Left hindlimb (tissue), 1 donor: ENCODE data around the gene GLG1.
"Not testable (repeated sequence)": the region's sequence is repeated elsewhere in the genome, so short reads cannot be mapped to it uniquely, and the experiment has no call there.

ENCODE experiments used
- DNase-seq: peaks from one replicate; pipeline ENCODE4 v3.0.0-alpha.2; 2018

GLG1 gene

DNA sequence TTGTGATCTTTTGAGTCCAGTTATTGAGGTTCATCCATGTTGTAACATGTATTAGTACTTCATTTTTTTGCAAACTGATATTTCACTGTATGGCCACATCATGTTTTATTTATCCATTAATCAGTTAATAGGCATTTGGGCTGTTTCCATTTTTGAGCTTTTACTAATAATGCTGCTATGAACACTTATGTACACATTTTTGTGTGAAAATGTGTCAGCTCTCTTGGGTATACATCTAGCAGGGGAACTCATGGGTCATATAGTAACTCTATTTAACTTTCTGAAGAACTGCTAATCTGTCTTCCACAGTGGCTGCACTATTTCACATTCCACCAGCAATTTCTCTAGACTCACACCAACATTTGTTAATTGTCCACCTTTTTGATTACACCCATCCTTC is 82.0 kb downstream of the GLG1 start:
- no peak for DNase-seq

DNA sequence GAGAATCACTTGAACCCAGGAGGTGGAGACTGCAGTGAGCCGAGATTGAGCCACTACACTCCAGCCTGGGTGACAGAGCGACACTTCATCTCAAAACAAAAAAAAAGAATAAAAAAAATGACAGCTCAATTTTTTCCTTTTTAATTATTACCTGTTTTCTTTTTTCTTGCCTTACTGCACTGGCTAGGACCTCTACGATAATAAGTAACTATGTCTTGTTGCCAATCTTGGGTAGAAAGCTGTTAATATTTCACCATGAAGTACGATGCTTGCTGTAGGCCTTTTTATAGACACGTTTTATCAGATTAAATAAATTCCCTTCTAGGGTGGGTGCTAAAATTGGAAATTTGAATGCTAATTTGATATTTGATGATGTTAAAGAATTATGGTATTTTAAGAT is 82.8 kb downstream of the GLG1 start:
- no peak for DNase-seq

DNA sequence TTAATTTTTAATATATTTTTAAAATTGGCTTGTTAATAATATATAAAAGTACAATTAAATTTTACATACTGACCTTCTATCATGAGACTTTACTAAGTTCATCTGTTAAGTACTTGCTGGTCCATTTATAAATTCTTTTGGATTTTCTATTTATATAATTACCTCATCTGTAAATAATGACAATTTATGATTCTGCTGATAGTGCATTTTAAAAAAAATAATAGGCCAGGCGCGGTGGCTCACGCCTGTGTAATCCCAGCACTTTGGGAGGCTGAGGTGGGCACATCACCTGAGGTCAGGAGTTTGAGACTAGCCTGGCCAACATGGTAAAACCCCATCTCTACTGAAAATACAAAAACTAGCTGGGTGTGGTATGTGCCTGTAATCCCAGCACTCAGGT is 83.2 kb downstream of the GLG1 start:
- DNase-seq, result not testable (repeated sequence)

DNA sequence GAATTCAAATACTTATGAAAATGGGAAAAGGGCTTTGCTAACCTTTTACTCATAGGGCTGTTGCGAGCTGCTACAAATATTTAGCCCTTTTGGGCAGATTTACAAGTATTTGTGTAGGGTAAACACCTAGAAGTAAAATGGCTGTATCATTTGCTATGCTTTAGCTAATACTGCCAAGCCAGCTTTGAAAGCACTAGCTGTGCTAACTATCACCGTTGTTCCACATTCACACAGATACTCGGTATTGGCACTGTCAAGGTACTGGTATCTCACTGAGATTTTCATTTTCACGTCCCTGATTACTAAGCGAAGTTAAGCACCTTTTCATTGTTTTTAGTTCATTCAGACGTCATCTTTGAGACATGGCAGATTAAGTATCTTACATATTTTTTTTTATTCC is 84.8 kb downstream of the GLG1 start:
- DNase-seq, result no peak

DNA sequence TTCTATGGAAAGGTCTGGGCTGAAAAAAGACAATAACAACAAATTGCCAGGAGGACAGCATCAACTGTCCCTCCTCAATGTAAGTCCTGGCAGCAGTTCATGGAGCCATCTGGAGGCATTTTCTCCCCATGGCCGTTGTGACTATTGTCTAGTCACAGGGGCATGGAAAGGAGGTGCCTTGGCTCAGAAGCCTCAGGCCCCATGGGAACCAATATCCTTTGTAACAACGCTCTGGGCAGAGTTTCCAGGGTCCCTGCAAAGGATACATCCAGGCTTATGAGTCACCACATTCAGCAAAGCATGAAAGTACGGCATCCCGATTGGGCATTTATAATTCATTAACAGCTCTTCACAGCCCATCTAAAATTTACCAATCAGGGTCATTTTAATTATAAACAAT is 85.2 kb downstream of the GLG1 start:
- no peak for DNase-seq

DNA sequence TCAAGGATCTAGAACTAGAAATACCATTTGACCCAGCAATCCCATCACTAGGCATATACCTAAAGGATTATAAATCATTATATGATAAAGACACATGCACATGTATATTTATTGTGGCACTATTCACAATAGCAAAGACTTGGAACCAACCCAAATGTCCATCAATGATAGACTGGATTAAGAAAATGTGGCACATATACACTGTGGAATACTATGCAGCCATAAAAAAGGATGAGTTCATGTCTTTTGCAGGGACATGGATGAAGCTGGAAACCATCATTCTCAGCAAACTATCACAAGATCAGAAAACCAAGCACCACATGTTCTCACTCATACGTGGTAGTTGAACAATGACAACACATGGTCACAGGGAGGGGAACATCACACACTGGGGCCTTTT is 88.0 kb downstream of the GLG1 start:
- not testable (repeated sequence) for DNase-seq

DNA sequence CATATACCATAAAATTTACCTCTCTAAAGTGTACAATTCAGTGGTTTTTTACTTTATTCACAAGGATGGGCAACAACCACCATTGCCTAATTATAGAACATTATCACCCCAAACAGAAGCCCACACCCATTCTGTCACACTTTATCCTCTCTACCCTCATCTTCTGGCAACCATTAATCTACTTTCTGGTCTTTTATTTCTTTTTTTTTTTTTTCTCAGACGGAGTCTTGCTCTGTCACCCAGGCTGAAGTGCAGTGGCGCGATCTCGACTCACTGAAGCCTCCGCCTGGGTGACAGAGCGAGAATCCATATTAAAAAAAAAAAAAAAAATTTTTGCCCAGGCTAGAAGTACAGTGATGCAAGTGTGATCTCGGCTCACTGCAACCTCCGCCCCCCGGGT is 95.0 kb downstream of the GLG1 start:
- DNase-seq, result no peak

DNA sequence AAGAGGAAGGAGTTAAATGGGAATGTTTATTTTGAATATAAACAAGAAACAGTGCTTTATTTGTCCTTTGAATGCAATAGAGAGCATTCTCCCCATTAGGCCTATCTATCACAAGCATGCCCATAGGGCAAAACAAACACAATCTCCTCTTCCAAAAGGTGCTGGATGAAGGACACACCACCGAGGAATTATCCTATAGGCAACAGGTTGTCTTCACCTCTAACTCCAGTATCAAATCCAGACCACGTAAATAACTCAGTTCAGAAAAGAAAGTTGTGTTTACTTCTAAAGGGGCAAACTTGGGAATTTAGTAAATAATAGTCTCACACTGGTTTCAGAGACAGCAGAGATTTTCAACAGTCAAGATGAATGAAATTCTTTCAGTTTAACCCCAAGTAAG is 101.9 kb downstream of the GLG1 start:
- no peak for DNase-seq

DNA sequence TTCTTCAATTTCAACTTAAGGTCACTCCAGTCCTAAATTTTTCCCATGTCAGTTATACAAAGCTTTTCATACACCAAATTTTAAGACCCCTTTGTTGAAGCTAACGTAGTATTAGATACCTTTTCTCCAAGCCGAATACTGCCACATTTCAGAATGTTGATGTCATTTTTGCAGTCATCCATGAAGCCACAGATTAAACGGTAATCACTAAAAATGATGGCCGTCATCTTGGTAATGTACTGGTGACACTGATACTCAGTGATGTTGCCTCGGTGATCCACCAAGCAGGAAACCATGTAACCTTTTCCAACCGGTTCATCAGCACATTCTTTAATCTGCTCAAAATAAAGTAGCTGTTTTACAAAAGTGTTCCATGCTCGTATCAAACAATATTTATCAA is 103.5 kb downstream of the GLG1 start:
- DNase-seq, result no peak

DNA sequence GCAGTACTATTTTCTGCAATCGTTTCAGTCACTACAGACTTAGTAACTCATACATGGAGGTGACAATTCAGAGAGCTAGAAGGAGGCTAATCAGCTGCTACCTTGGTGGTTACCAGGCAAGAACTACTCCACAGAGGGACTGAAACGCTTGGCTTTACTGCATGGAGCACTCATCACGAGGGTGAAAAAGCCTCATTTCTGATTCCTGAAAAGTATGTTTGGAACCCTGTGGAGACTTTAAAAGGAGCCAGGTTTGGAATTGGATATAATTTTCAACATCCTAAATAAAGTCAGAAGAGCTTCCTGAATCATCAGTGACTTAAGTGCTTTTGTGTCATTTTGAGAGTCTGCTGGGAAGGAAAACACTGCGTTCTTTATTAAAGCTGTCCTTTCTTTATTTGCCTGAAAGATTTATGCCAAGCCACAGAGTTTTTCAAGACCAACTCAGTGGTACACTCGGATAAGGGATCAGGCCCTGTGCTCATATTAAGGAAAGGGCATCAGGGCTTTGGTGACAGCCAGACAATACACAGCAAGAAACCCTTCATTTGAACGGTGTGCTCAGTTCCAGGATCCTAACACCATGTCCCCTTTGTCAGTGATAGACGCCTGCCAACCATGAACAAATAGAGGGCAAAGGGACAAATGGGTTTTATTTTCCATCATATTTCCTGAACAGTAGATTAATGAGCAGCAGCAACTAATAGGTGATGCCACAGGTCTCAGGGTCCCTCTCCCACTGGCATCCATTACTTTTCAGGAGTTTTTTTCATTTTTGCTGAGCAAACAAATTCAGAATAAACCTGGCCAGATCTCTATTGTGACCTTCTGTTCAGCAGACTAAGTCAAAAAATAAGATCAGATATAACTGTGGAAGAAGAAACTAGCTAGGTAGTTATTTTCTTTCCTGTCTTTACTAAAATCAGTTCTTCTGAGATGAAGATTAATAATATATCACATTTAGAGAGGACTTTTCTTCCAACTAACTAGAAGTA is 105.1 kb downstream of the GLG1 start:
- DNase-seq, result no peak

DNA sequence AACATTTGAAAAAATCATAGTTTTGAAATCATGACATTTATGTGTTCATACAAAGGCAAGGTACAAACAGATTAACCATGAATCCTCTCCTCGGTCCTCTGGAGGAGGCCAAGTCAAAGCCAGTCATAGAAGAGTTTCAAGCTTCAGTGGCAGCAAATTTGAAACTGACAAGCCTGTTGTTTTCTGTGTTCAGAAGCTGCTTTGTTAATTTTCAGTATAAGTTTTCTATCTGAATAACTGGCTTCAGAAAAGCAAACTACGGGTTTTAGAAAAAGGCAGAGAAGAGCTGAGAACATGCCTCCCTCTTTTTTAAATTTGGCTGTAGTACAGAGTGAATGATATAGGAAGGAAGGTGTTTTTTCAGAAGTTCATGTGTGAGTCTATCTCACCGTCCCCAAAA is 106.0 kb downstream of the GLG1 start:
- no peak for DNase-seq

DNA sequence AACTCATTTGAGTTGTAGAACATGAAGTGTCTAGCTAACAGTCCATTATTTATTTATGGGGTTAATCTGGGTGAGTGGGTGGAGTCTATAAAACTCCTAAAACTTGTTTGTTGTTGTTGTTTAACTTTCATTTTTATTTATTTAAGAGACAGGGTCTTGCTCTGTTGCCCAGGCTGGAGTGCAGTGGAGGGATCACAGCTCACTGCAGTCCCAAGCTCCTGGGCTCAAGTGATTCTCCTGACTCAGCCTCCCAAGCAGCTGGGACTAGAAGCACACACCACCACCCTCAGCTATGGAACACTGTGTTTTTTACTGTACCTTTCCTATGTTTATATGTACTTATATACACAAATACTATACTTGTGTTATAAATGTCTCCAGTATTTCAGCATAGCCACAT is 107.8 kb downstream of the GLG1 start:
- no peak for DNase-seq

DNA sequence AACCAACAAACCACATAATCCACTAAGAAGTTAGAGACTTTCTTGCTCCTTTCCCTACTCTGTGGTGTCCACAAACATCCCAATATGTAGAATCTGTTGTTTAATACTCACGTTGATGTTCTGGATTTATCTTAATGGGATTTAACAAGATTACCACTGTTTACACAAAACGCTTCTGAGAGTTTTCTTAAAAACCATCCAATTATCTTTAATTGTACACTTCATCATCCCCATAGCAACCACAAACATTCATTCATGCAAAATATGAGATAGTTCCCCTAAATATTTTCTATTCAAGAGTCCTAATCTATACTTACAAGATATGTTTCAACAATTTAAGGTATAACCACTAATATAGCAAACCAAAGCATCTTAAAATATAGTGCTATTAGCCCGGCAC is 109.2 kb downstream of the GLG1 start:
- no peak for DNase-seq

DNA sequence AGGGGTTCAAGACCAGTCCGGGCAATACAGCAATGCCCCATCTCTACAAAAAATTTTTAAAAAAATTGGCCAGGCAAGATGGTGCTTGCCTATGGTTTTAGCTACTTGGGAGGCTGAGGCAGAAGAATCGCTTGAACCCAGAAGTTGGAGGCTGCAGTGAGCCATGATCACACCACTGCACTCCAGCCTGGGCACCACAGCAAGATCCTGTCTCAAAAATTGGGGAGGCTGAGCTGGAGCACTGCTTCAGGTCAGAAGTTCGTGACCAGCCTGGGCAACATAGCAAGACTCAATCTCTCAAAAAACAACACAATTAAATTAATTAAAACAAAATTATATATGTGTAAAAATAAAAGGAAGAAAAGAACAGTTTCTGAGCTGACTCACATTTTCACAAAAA is 110.9 kb downstream of the GLG1 start:
- DNase-seq, result no peak

DNA sequence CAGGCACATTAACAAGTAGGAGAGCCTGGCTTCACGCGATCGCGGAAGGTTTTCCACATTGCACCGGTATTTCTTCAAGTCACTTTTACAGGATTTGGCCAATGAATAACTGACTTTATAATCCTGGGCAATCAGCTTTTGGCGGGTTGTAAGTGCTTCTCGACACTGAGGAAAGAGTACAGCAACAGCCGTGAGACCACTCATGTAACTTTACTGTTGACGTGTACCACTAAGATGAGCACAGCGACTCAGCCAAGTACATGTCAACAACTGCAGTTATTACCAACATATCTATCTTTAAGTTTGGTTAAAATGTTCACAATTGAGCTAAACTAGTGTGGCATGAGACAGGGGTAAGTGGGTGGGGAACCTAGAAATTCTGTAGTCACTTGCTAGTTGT is 113.9 kb downstream of the GLG1 start:
- no peak for DNase-seq

DNA sequence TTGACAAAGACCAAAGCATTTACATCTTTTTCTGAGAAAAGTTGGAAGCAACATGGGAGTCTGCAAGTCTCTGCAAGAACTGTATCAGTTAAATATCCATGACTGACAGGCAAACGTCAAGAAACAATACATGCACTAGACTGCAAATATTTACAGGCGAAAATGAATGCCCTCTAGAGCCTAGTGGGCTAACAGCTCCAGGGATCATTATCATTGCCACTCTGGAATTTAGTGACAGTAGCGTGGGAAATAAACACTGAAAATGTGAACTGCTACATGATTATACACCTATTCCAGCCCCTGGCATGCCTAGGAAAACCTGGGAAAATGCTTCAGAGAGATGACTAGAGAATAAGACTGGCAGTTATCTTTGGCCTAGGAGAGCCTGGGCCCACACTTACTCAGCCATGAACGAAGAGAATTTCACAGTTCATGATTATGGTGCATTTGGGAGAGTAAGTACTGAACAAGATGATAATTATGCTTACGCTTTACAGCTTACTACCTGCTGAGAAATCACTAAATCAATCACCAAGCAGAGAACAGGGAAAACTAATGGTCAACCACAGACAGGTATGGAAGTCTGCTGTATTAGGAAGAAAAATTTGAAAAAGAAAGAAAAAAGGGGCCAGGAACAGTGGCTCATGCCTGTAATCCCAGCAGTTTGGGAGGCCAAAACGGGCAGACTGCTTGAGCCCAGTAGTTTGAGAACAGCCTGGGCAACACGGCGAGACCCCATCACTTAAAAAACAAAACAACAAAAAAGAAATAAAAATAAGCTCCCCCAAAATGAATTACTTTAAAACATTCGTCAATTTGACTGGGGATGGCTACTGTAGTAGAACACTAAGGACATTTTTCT is 119.0 kb downstream of the GLG1 start:
- DNase-seq, result no peak

DNA sequence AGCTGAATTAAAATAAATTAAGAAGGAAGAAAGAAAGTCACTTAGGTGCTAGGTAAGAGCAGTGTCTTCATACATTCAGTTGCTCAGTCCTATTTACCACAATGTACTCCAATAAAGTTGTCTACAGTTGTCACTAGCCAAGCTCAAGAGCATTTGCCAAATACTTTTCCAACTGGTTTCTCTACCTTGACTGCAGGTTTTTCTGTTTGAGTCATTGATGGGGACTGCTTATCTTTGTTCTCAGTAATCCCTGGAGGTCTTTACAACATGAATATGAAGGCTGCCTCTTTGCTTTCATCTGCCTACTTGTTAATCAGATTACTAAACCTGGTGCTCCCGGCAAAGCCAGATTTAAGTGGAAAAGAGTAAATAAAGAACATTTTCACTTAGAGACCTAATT is 121.0 kb downstream of the GLG1 start:
- DNase-seq, result no peak

DNA sequence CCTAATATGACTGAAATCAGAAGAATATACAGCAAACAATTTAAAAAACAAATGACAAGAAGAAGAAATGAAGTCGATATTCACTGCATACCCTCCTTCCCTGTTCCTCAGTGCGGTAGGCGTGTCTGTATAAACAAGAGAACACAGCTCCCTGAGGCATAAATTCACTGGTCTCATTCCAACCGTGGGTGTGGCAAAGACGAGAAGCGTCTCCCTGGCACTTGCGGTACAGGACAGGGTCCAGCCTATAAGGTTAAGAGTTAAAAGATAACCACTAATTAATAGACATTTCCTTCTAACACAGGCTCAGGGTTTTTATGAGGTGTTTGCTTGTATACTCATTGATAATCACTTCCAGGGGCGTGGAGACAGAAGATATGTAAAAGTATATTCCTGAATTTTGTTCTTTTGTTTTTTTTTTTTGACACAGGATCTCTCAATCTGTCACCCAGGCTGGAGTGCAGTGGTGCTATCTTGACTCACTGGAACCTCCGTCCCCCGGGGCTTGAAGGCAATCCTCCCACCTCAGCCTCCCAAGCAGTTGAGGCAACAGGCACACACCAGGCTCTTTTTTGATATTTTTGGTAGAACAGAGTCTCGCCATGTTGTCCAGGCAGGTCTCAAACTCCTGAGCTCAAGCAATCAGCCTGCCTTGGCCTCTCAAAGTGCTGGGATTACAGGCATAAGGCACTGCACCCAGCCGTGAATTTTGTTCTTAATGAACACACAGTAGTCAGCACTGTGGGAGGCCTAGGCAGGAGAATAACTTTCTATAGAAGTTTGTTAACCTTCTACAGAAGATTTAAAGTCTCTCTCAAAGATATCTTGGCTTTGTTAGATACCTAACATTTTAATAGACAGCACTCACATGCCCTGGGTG is 126.5 kb downstream of the GLG1 start:
- DNase-seq, result no peak

DNA sequence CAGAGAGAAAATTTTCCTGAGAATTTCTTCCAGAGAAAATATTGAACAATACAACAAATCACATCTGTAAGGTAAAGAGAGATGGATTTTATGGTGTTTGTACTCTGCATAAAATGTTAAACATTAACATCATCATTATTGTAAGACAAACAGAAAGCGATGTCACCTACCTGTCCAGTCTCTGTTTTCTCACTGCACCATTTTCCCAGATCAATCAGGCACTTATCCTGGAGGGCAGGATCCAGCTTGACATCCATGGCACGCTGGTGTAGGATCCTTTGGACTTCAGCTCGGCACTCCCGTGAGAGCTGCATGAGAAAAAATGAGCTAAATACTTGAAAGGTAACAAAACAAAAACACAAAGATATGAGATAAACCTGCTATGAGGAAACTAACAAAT is 129.7 kb downstream of the GLG1 start:
- no peak for DNase-seq

DNA sequence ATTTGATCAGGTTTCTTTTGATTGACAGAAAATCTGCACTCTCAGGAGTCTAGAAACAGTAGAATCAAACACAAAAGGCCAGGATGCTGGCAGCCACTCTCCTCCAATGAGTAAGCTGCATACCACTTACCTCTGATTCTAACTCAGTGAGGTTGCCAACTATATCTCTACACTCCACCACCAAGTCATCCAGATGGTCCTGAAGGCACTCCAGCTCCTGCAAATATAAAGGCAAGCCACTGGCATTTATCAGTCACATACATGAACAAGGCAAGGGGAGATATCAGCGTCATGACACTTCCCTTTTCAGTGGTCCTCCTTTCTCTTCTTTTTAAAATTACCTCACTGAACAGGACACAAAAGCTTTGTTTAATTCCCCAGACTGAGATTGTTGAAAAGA is 132.5 kb downstream of the GLG1 start:
- no peak for DNase-seq

DNA sequence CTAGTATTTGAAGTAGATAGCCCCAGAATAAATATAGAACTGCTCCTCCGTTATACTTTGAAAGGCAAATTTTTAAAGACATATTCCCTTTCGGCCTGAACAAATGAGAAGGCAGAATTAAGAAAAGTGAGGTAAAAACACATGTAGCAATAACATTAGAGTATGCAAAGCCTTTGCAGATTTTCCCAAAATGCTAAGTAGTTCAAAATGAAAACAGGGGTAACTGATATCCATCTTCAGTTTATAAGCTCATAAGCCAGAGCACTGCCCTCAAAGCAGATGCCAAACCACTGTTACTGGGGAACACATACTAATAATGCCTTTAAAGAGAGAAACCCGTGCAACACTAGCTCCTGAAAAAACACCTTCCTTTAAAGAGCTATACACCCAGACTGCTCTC is 134.4 kb downstream of the GLG1 start:
- DNase-seq, result no peak

DNA sequence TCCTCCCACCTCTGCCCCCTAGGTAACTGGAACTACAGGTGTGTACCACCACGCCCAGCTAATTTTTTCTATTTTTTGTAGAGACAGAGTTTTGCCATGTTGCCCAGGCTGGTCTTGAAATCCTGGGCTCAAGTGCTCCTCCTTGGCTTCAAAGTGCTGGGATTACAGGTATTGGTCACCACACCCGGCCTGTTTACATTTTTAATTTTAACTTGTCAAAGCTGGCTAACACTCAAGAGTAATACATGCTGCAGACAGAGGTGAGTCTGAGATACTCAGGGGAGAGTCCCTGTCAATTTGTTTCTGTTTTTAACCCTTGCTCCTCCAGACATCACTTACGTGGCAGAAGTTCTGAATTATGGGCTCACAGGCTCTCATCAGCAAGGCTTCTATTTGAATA is 134.9 kb downstream of the GLG1 start:
- no peak for DNase-seq

DNA sequence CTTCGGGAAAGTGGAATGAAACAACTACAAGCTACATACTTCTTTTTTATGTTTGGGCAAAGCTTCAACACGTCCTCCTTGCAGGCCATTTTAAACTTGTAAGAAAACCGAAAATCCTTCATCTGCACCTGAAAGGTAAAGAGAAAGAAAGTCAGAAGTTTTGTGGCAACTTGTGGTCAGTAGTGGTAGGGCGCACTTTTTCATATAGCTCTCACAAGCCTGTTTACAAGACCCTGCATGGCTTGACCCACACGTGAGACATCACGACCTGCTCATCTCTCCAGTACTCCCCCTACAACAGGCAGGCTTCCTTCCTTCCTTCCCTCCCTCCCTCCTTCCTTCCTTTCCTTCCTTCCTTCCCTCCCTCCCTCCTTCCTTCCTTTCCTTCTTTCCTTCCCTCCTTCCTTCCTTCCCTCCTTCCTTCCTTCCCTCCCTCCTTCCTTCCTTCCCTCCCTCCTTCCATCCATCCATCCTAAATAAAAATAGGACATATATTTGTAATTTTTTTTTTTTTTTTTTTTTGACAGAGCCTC is 136.9 kb downstream of the GLG1 start:
- DNase-seq, result no peak
